ENCODE measurements around the gene ARL14EPL.
A peak's percentile ranks its signal among the peaks of the same experiment; 100 is the strongest.

DNA sequence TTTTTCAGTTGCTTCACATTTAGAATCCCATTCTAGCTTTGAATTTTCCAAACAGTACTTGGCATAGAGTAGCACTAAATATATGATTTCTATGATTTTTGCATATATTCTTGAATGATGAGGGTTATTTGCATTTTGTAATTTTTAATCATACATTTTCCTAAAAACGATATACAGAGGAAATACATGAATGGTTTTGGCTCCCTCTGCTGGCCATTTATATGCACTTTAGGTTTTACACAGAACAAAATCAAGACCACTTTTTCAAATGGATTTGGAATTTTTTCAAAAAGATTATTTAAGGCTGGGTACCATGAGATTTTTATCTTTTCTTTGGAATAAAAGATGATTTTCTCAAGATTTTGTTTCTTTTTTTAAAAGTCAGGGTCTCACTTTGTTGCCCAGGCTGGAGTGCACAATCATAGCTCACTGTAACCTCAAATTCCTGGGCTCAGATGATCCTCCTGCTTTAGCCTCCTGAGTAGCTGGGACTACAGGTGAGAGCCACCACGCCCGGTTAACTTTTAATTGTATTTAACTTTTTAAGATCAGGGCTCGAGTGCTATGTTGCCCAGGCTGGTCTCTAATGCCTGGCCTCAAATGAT is 35.9 kb downstream of the ARL14EPL start:
- TF ChIP-seq, protein P1, sequence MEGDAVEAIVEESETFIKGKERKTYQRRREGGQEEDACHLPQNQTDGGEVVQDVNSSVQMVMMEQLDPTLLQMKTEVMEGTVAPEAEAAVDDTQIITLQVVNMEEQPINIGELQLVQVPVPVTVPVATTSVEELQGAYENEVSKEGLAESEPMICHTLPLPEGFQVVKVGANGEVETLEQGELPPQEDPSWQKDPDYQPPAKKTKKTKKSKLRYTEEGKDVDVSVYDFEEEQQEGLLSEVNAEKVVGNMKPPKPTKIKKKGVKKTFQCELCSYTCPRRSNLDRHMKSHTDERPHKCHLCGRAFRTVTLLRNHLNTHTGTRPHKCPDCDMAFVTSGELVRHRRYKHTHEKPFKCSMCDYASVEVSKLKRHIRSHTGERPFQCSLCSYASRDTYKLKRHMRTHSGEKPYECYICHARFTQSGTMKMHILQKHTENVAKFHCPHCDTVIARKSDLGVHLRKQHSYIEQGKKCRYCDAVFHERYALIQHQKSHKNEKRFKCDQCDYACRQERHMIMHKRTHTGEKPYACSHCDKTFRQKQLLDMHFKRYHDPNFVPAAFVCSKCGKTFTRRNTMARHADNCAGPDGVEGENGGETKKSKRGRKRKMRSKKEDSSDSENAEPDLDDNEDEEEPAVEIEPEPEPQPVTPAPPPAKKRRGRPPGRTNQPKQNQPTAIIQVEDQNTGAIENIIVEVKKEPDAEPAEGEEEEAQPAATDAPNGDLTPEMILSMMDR (IDR thresholded peaks at IDR 0.05), result peak; percentile 78 to 89 (median 84)
- no peak for TF ChIP-seq POLR2A (IDR thresholded peaks at IDR 0.05)
